Pulmonary artery endothelial cell (primary cell): Measurements from ENCODE around the gene PWWP2A. TPM values are rescaled to one million over a fixed set of nuclear protein-coding genes. Genes with fewer than 3 reads are reported as not detected.
"Not testable (repeated sequence)": the region's sequence is repeated elsewhere in the genome, so short reads cannot be mapped to it uniquely, and the experiment has no call there.

Experiments used
- DNase-seq: peaks from one replicate; pipeline ENCODE4 v3.0.0-alpha.2; 2011; ENCODE audit warnings: low read depth, low spot score
- total RNA-seq: library from RNA; depleted of rRNA; stranded (reverse); fragments of >200 nt; gene quantifications from 2 replicates; pipeline ENCODE4 v1.2.3, GENCODE V29; 2014

Gene PWWP2A
- total RNA-seq, 1 donor from 2014 or later: 13.4 TPM

DNA sequence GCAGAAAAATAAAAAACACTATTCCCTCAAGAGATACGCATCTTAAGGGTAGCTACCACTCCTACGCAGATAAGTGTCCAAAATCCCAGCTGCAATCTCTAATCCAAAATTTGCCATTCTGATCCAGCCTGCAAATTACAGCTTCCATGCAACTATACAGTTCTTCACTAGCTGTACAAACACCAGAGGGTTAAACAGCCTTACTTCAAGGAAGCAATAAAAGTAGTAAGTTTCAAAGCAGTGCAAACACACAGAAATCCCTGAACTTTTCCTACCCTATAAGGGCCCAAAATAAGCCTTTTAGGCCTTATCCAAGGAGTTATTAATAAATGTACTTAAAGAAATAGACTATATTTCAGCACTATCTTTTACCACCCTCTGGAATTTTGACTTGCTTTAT is 39.5 kb downstream of the PWWP2A start:
- DNase-seq: no peak

- no peak for DNase-seq
Measured at GRCh38 chr5:160076997-160077396, 42.3 kb downstream of the PWWP2A start.

DNA sequence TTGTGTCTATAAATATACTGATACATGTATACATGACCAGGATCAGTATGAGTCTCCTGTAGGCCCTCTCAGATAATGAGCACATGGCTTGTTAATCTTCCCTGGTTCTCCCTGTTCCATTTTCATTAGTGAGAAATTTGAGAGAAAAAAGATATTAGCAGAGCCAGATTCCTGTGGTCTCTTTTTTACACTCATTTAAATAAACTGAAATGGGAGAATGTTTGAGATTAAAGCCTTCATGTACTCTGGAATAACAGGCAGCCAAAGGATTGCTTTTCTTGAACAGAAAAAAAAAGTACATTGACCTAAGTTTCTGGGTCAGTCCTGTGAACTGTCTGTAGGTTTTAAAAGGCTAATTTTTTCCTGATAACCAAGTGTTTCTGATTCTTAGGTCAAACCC is 44.2 kb downstream of the PWWP2A start:
- no peak for DNase-seq

DNA sequence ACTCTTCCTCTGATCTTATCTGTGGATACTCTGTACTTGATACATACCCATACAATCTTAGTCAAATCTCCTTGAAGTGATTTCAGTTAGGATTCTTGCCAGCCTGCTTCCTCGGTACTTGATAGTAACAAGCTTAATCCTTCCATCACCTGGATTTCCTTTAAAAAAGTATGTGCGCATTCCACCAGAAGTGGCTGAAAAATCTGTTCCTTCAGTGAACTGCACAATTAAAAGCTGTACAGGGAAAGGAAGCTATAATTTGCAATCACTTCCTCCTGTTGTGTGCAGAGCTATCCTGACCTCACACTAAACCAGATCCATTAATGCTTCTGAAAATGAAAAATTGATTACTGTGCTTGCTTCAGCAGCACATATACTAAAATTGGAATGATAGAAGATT is 47.3 kb downstream of the PWWP2A start:
- peak; percentile 30 for DNase-seq

DNA sequence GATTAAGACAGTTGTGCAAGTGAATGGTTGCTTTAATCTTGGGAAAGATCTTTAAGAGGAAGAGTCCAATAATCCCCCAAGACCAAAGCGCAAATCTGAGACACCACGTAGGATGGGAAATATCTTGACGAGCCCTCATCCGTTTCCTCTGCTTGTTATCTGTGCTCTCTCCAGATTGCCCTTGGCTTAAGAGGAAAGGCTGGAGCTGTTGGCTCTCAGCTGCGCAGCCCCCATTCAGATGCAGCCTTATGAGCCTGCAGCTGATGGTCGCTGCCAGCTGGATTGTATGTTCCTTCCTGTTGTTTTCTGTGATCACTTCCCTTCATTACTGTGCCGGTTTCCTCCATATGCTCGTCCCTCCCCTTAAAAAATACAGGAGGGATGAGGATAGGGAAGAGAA is 47.7 kb downstream of the PWWP2A start:
- DNase-seq: peak; percentile 74

DNA sequence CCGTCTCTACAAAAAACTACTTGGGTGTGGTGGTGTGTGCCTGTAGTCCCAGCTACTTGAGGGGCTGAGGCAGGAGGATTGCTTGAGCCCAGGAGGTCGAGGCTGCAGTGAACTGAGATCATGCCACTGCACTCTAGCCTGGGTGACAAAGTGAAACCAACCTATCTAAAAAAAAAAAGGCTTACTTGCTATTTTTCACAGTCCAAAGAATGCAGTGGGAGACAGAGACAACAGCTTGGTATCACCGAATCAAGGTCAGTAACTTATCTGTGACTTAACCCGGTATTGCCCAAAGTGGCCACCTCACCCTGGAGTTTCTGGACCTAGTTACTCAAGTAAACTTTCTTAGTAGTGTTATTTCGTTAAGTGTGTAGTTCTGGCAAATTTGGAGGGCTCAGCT is 50.1 kb downstream of the PWWP2A start:
- DNase-seq: not testable (repeated sequence)

DNA sequence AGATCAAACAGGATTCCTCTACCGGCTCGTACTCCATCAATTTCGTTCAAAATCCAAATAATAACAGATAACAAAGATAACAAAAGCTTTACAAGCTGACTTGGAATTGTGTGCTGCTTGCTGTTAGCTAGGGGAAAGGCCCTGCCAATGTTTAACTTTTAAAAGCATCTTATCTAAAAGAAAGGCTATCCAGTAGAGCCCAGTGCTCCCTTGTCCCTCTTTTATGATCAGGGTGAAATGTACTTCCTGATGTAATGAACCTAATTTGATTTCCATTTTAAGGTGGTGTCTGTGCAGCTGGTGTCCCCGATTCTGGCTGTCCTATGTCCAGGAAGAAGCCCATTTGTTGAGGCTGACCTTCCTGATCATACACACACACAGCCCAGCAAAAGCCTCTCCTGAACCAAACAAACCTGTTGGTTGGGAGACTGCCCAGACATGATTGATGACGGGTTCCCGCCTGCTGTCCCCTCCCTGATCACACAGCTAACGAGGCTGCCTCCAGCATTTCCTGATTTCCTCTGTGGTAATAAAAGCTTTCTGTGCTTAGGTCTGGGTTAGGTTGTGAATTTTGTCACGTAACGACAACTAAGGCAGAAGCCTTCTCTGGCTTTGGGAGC is 54.1 kb downstream of the PWWP2A start:
- DNase-seq: no peak

- no peak for DNase-seq
Measured at GRCh38 chr5:160064417-160064810, 54.8 kb downstream of the PWWP2A start.

GRCh38 chr5:160061770-160062169 is 57.5 kb downstream of the PWWP2A start:
- DNase-seq: no peak

DNA sequence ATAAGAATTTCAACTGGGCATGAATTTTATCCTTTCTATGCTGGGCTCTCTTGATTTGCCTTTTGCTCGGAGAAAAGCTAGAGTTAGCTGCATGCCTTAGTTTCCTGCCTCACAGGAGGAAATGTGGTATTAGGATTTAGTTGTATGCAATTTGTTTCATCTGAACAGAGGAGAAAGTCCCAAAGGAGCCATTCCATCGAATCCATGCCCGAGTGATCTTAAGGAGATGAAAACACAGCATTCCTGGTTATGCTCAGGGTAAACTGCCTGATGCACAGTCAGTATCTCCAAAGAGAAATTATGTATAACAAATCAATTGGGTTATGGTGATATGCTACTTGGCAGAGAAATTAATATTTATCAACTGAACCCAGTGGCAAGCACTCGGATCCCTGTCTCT is 59.2 kb downstream of the PWWP2A start:
- no peak for DNase-seq

- DNase-seq: no peak
Measured at GRCh38 chr5:160057256-160057655, 62.0 kb downstream of the PWWP2A start.

GRCh38 chr5:160054831-160055230 is 64.4 kb downstream of the PWWP2A start:
- DNase-seq: no peak

DNA sequence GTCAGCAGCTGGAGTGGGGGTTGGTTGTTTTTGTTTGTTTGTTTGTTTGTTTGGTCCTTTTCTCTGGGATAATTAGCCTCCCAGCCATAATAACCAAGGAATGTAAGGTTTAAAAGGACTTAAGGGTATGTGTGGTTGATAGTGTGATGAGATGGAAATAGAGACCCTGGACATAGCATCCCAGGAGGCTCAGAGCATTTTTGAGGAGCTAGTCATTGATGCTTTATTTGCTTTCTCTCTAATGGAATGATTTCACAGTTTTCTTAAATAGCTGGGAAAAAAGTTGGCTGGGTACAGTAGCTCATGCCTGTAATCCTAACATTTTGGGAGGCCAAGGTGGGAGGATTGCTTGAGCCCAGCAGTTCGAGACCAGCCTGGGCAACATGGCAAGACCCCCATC is 65.2 kb downstream of the PWWP2A start:
- no peak for DNase-seq

DNA sequence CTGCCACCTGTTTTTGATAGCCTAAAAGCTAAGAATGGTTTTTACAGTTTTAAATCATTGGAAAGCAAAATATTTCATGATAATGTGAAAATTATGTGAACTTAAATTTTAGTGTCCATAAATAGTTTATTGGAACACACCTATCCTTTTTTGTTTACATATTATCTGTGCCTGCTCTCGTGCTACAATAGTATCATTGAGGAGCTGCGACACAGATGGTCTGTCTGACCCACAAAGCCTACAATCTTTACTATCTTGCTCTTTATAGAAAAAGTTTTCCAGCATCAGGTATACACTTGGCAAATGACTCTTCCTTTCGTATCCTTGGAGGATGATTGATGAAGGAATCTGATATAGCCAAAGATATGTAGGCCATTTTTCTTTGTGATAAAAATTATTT is 70.2 kb downstream of the PWWP2A start:
- no peak for DNase-seq

DNA sequence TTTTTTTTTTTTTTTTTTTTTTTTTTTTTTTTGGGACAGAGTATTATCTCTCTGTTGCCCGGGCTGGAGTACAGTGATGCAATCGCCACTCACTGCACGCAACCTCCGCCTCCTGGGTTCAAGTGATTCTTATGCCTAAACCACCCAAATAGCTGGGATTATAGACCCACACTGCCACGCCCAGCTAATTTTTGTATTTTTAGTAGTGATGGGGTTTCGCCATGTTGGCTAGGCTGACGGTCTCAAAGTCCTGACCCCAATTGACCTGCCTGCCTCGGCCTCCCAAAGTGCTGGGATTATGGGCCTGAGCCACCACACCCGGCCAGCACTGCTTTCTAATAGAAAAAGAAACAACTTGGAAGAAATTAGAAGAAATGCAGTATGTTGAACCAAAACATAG is 71.1 kb downstream of the PWWP2A start:
- DNase-seq: no peak

DNA sequence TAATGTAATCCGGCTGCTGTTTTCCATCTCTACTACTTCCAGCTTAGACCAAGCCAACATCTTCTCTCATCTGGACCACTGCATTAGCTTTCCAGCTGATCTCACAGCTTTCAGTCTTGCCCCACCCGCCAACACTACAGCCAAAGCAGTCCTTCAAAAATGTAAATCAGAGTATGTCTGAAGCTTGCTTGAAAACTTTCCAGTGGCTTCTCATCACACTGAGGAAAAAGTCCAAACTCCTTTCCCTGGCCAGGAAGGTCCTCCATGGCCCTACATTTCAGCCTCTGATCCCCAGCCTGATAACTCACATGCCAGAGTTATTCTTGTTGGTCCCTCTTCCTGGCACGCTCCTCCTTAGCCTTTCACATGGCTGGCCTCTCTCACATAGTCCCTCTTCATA is 71.8 kb downstream of the PWWP2A start:
- DNase-seq: no peak

GRCh38 chr5:160044967-160045366 is 74.3 kb downstream of the PWWP2A start:
- no peak for DNase-seq

DNA sequence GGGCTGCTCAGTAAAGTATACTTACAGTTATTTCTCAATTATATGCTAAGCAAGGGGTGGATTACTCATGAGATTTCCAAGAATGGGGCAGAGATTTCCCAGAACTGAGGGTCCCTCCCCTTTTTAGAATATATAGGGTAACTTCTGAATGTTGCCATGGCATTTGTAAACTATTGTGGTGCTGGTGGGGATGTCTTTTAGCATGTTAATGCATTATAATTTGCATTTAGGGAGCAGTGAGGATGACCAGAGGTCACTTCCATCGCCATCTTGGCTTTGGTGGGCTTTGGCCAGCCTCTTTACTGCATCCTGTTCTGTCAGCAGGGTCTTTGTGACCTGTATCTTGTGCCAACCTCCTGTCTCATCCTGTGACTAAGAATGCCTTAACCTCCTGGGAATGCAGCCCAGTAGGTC is 74.9 kb downstream of the PWWP2A start:
- no peak for DNase-seq

- DNase-seq: no peak
Measured at GRCh38 chr5:160042671-160043070, 76.6 kb downstream of the PWWP2A start.

Other genes starting within 250 kb of the PWWP2A start
- gene ADRA1B, start 203.0 kb downstream of the PWWP2A start, total RNA-seq: 0.07 and 0.21 TPM in 2 replicates
- 46.2 and 57.0 TPM in 2 replicates for gene TTC1, start 110.3 kb downstream of the PWWP2A start, total RNA-seq
- not detected in 2 replicates for gene FABP6, start 110.1 kb upstream of the PWWP2A start, total RNA-seq
- gene CCNJL, start 193.1 kb upstream of the PWWP2A start, total RNA-seq: 2.7 and 3.2 TPM in 2 replicates